GM23338 (cell line): ENCODE results near the gene PARD3. TPM values are rescaled to one million over a fixed set of nuclear protein-coding genes. Genes with fewer than 3 reads are reported as not detected.

Experiments
- ATAC-seq: fragments of 200-7000 bp; cut with Tn5 transposase; 3 replicates; pipeline ENCODE4 v1.9.1; 2020
- DNase-seq: peaks from one replicate; pipeline ENCODE4 v3.0.0-alpha.2; 2015; ENCODE audit warnings: low spot score
- H2AFZ ChIP-seq: fragments of 200-600 bp; sonication (generic); 2 replicates; pipeline ENCODE4 v1.8.0; 2016; ENCODE audit warnings: antibody characterized with exemption, mild to moderate bottlenecking, moderate library complexity
- H3F3A ChIP-seq: fragments of 200-600 bp; sonication (generic); replicated peaks from 2 replicates; pipeline ENCODE4 v1.8.0; 2017; ENCODE audit warnings: antibody characterized with exemption, mixed run types, low read depth
- H3K27ac ChIP-seq: fragments of 200-600 bp; sonication (generic); 2 replicates; pipeline ENCODE4 v1.6.1; 2016; ENCODE audit warnings: low read depth
- H3K27me3 ChIP-seq: fragments of 200-600 bp; sonication (generic); 2 replicates; pipeline ENCODE4 v1.8.0; 2016; ENCODE audit warnings: mild to moderate bottlenecking, mixed run types, moderate library complexity; ENCODE audit not compliant: insufficient read depth
- H3K36me3 ChIP-seq: fragments of 200-600 bp; sonication (generic); 2 replicates; pipeline ENCODE4 v1.8.0; 2016; ENCODE audit warnings: mild to moderate bottlenecking; ENCODE audit not compliant: insufficient read depth
- H3K4me1 ChIP-seq: fragments of 200-600 bp; sonication (generic); 2 replicates; pipeline ENCODE4 v1.8.0; 2016; ENCODE audit warnings: mild to moderate bottlenecking, moderate library complexity; ENCODE audit not compliant: insufficient read depth
- H3K4me2 ChIP-seq: fragments of 200-600 bp; sonication (generic); 2 replicates; pipeline ENCODE4 v1.7.1; 2017; ENCODE audit warnings: mixed run types
- H3K4me3 ChIP-seq: fragments of 200-600 bp; sonication (generic); 2 replicates; pipeline ENCODE4 v1.6.1; 2016; ENCODE audit warnings: mixed run types
- H3K79me2 ChIP-seq: fragments of 200-600 bp; sonication (generic); replicated peaks from 2 replicates; pipeline ENCODE4 v1.8.0; 2017; ENCODE audit warnings: mild to moderate bottlenecking; ENCODE audit not compliant: insufficient read depth
- H3K9me2 ChIP-seq: fragments of 200-600 bp; sonication (generic); 2 replicates; pipeline ENCODE4 v1.8.0; 2017; ENCODE audit not compliant: insufficient read depth
- H4K20me1 ChIP-seq: fragments of 200-600 bp; sonication (generic); replicated peaks from 2 replicates; pipeline ENCODE4 v1.8.0; 2017; ENCODE audit warnings: mild to moderate bottlenecking; ENCODE audit not compliant: insufficient read depth
- H3K27ac Mint-ChIP-seq: 2 replicates; pipeline ENCODE4 v1.8.0; 2020; ENCODE audit warnings: inconsistent platforms, mild to moderate bottlenecking, moderate library complexity, mixed read lengths
- H3K27me3 Mint-ChIP-seq: 3 replicates; pipeline ENCODE4 v1.8.0; 2022; ENCODE audit warnings: low read depth, mild to moderate bottlenecking, moderate library complexity, mixed read lengths, inconsistent platforms; ENCODE audit not compliant: insufficient read depth, poor library complexity
- H3K36me3 Mint-ChIP-seq: 3 replicates; pipeline ENCODE4 v1.8.0; 2021; ENCODE audit warnings: low read depth, mild to moderate bottlenecking, inconsistent platforms, moderate library complexity, mixed read lengths
- H3K4me1 Mint-ChIP-seq: 3 replicates; pipeline ENCODE4 v1.8.0; 2020; ENCODE audit warnings: mild to moderate bottlenecking, inconsistent platforms, mixed read lengths
- H3K4me3 Mint-ChIP-seq: 3 replicates; pipeline ENCODE4 v1.8.0; 2021; ENCODE audit warnings: moderate library complexity, mild to moderate bottlenecking, inconsistent platforms, mixed read lengths
- H3K9me3 Mint-ChIP-seq: 3 replicates; pipeline ENCODE4 v1.8.0; 2020; ENCODE audit warnings: moderate library complexity, mild to moderate bottlenecking, inconsistent platforms, mixed read lengths
- EZH2 ChIP-seq: fragments of 200-600 bp; sonication (generic); IDR thresholded peaks from one replicate; pipeline ENCODE4 v1.8.0; 2017; ENCODE audit warnings: antibody characterized with exemption, mild to moderate bottlenecking, low read depth; ENCODE audit not compliant: unreplicated experiment
- EZH2phosphoT487 ChIP-seq: fragments of 200-600 bp; sonication (generic); IDR thresholded peaks from one replicate; pipeline ENCODE4 v1.8.1; 2018; ENCODE audit warnings: antibody characterized with exemption; ENCODE audit not compliant: unreplicated experiment
- JUNB ChIP-seq: IDR thresholded peaks from one replicate; pipeline ENCODE4 v1.6.1; 2016; ENCODE audit warnings: antibody characterized with exemption; ENCODE audit not compliant: unreplicated experiment
- NANOG ChIP-seq: IDR thresholded peaks from 2 replicates; pipeline ENCODE4 v1.6.1; 2016; ENCODE audit warnings: antibody characterized with exemption, borderline replicate concordance
- STAT1 ChIP-seq: IDR thresholded peaks from one replicate; pipeline ENCODE4 v1.6.1; 2016; ENCODE audit warnings: antibody characterized with exemption; ENCODE audit not compliant: unreplicated experiment
- ZNF331 ChIP-seq: fragments of 250-450 bp; sonication (Bioruptor Pico); IDR thresholded peaks from 2 replicates; pipeline ENCODE4 v1.5.0; 2020; ENCODE audit warnings: low read depth, mild to moderate bottlenecking, moderate library complexity
- polyA plus RNA-seq: library from polyadenylated mRNA; unstranded; fragments of >200 nt; fragmentation: Nextera tagmentation; extraction: Ambion mirVana; gene quantifications from 2 replicates; pipeline ENCODE4 v1.2.1, GENCODE V29; 2016
- total RNA-seq: library from RNA; depleted of rRNA; stranded (reverse); fragments of >200 nt; shearing (Covaris generic); gene quantifications from 2 replicates; pipeline ENCODE4 v1.2.3, GENCODE V29; 2014
- TF ChIP-seq, protein P1 (sequence below): fragments of 250-450 bp; sonication (Bioruptor Pico); IDR thresholded peaks from 2 replicates; pipeline ENCODE4 v1.5.0; 2020; ENCODE audit warnings: mild to moderate bottlenecking, moderate library complexity
- TF ChIP-seq, protein P2 (sequence below), 2 experiments: fragments of 200-600 bp in 1 of 2; sonication (generic) in 1 of 2; conservative IDR thresholded peaks; 2 replicates each; pipeline versions ENCODE4 v1.5.1 to v1.6.1; 2016 to 2017; ENCODE audit warnings: antibody characterized with exemption in 2 of 2, low read depth in 2 of 2, mild to moderate bottlenecking in 2 of 2, moderate library complexity in 1 of 2

The PARD3 gene
- total and polyA plus RNA-seq, 2 experiments from 2014 or later, result 30.2 to 51.4 TPM

DNA sequence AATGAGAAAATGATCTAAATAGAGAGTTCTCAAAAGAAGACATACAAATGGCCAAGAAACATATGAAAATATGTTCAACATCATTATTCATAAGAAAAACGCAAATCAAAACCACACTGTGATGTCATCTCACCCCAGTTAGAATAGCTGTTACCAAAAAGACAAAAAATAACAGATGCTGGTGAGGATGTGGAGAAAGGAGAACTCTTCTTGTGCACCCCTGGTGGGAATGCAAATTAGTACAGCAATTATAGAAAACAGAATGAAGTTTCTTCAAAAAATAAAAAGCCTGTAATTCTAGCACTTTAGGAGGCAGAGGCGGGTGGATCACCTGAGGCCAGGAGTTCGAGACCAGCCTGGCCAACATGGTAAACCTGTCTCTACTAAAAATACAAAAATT is 199.3 kb downstream of the PARD3 start:
- peaks cover 3% of the 10 kb centered on the region for H3K27me3 Mint-ChIP-seq
- no peak for ATAC-seq
- no peaks in the 10 kb centered on the region for H3K36me3 ChIP-seq

More for the DNA sequence above, 199.3 kb downstream of the PARD3 start:
- Histone ChIP-seq H3K9me2 (no peaks in the 10 kb centered on the region), H3K27ac (0 out of 2 replicates have a peak overlapping the region, but pooled peaks have one; percentile 46), H3K27me3 (no peaks in the 10 kb centered on the region), H4K20me1 (no peaks in the 10 kb centered on the region), H3K4me1 (peaks cover 46% of the 10 kb centered on the region), H3K4me3 (no peak overlapping the region), H3F3A (no peaks in the 10 kb centered on the region), H3K79me2 (peaks cover 76% of the 10 kb centered on the region), H2AFZ (no peak overlapping the region), H3K4me2 (no peak overlapping the region)
- no peak for TF ChIP-seq ZNF331 (CRISPR knock-in tag)
- no peak for TF ChIP-seq EZH2phosphoT487
- TF ChIP-seq, protein P1, sequence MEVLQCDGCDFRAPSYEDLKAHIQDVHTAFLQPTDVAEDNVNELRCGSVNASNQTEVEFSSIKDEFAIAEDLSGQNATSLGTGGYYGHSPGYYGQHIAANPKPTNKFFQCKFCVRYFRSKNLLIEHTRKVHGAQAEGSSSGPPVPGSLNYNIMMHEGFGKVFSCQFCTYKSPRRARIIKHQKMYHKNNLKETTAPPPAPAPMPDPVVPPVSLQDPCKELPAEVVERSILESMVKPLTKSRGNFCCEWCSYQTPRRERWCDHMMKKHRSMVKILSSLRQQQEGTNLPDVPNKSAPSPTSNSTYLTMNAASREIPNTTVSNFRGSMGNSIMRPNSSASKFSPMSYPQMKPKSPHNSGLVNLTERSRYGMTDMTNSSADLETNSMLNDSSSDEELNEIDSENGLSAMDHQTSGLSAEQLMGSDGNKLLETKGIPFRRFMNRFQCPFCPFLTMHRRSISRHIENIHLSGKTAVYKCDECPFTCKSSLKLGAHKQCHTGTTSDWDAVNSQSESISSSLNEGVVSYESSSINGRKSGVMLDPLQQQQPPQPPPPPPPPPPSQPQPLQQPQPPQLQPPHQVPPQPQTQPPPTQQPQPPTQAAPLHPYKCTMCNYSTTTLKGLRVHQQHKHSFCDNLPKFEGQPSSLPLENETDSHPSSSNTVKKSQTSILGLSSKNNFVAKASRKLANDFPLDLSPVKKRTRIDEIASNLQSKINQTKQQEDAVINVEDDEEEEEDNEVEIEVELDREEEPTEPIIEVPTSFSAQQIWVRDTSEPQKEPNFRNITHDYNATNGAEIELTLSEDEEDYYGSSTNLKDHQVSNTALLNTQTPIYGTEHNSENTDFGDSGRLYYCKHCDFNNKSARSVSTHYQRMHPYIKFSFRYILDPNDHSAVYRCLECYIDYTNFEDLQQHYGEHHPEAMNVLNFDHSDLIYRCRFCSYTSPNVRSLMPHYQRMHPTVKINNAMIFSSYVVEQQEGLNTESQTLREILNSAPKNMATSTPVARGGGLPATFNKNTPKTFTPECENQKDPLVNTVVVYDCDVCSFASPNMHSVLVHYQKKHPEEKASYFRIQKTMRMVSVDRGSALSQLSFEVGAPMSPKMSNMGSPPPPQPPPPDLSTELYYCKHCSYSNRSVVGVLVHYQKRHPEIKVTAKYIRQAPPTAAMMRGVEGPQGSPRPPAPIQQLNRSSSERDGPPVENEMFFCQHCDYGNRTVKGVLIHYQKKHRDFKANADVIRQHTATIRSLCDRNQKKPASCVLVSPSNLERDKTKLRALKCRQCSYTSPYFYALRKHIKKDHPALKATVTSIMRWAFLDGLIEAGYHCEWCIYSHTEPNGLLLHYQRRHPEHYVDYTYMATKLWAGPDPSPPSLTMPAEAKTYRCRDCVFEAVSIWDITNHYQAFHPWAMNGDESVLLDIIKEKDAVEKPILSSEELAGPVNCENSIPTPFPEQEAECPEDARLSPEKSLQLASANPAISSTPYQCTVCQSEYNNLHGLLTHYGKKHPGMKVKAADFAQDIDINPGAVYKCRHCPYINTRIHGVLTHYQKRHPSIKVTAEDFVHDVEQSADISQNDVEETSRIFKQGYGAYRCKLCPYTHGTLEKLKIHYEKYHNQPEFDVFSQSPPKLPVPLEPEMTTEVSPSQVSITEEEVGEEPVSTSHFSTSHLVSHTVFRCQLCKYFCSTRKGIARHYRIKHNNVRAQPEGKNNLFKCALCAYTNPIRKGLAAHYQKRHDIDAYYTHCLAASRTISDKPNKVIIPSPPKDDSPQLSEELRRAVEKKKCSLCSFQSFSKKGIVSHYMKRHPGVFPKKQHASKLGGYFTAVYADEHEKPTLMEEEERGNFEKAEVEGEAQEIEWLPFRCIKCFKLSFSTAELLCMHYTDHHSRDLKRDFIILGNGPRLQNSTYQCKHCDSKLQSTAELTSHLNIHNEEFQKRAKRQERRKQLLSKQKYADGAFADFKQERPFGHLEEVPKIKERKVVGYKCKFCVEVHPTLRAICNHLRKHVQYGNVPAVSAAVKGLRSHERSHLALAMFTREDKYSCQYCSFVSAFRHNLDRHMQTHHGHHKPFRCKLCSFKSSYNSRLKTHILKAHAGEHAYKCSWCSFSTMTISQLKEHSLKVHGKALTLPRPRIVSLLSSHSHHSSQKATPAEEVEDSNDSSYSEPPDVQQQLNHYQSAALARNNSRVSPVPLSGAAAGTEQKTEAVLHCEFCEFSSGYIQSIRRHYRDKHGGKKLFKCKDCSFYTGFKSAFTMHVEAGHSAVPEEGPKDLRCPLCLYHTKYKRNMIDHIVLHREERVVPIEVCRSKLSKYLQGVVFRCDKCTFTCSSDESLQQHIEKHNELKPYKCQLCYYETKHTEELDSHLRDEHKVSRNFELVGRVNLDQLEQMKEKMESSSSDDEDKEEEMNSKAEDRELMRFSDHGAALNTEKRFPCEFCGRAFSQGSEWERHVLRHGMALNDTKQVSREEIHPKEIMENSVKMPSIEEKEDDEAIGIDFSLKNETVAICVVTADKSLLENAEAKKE (CRISPR knock-in tag), result no peak
- no peak for TF ChIP-seq STAT1
- TF ChIP-seq EZH2, result no peak
- TF ChIP-seq, protein P2, sequence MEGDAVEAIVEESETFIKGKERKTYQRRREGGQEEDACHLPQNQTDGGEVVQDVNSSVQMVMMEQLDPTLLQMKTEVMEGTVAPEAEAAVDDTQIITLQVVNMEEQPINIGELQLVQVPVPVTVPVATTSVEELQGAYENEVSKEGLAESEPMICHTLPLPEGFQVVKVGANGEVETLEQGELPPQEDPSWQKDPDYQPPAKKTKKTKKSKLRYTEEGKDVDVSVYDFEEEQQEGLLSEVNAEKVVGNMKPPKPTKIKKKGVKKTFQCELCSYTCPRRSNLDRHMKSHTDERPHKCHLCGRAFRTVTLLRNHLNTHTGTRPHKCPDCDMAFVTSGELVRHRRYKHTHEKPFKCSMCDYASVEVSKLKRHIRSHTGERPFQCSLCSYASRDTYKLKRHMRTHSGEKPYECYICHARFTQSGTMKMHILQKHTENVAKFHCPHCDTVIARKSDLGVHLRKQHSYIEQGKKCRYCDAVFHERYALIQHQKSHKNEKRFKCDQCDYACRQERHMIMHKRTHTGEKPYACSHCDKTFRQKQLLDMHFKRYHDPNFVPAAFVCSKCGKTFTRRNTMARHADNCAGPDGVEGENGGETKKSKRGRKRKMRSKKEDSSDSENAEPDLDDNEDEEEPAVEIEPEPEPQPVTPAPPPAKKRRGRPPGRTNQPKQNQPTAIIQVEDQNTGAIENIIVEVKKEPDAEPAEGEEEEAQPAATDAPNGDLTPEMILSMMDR (conservative IDR thresholded peaks at IDR 0.05; ENCODE audit: low read depth in 2 of 2), result no peak
- TF ChIP-seq JUNB, result no peak
- no peak for TF ChIP-seq NANOG
- H3K4me1 Mint-ChIP-seq, result peaks cover 50% of the 10 kb centered on the region
- no peak overlapping the region for H3K27ac Mint-ChIP-seq
- H3K9me3 Mint-ChIP-seq, result no peaks in the 10 kb centered on the region; the same call in 2 of the 3 replicates
- no peak overlapping the region for H3K4me3 Mint-ChIP-seq
- no peak for DNase-seq
- H3K36me3 Mint-ChIP-seq, result no peaks in the 10 kb centered on the region
